Neural progenitor cell (in vitro differentiated cells): ENCODE data around the gene ADIG.
"Not testable (repeated sequence)": the region's sequence is repeated elsewhere in the genome, so short reads cannot be mapped to it uniquely, and the experiment has no call there.

Experiments used
- EZH2 ChIP-seq: fragments of 200-600 bp; sonication (generic); IDR thresholded peaks from 2 replicates; pipeline ENCODE4 v1.6.1; 2017; ENCODE audit warnings: antibody characterized with exemption, mild to moderate bottlenecking, moderate library complexity
- EZH2phosphoT487 ChIP-seq: fragments of 200-600 bp; sonication (generic); IDR thresholded peaks from 2 replicates; pipeline ENCODE4 v1.6.1; 2017; ENCODE audit warnings: antibody characterized with exemption
- TF ChIP-seq, protein P1 (sequence below): fragments of 200-600 bp; sonication (generic); IDR thresholded peaks from 2 replicates; pipeline ENCODE4 v1.5.1; 2017; ENCODE audit warnings: antibody characterized with exemption, mild to moderate bottlenecking

DNA sequence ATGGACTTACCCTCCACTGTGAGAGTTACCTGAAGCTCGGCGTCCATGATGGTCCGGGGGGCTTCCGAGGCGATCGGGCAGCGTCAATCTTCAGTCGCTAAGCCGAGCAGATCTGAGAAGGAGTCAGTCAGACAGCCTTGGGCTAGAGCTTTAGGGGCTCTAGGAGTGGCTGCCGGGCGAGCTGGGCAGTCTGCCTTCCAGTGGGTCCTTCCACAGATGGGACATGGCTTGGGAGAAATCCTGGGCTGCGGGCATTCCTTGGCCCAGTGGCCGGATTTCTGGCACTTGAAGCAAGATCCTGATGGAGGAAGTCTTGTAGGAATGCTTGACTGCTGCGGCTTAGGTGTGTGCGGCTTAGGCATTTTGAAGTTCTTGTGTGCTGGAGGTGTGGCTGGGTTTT lies 14.9 kb downstream of the ADIG start:
- TF ChIP-seq, protein P1, sequence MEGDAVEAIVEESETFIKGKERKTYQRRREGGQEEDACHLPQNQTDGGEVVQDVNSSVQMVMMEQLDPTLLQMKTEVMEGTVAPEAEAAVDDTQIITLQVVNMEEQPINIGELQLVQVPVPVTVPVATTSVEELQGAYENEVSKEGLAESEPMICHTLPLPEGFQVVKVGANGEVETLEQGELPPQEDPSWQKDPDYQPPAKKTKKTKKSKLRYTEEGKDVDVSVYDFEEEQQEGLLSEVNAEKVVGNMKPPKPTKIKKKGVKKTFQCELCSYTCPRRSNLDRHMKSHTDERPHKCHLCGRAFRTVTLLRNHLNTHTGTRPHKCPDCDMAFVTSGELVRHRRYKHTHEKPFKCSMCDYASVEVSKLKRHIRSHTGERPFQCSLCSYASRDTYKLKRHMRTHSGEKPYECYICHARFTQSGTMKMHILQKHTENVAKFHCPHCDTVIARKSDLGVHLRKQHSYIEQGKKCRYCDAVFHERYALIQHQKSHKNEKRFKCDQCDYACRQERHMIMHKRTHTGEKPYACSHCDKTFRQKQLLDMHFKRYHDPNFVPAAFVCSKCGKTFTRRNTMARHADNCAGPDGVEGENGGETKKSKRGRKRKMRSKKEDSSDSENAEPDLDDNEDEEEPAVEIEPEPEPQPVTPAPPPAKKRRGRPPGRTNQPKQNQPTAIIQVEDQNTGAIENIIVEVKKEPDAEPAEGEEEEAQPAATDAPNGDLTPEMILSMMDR = not testable (repeated sequence)
- not testable (repeated sequence) for TF ChIP-seq EZH2, EZH2phosphoT487
